Measurements from ENCODE around the gene POM121L12.

DNA sequence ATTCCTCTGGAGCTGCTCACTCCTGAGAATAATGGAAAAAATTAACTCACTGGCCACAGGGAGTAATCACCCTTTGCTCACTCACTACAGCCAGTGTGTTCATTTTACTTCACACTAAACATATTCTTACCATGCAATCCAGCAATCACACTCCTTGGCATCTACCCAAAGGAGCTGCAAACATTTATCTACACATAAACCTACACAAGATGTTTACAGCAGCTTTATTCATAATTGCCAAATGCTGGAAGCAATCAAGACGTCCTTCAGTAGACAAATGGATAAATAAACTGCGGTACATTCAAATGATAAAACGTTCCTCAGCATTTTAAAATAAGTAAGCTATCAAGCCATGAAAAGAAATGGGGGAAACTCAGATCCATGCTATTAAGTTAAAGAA is 34.2 kb upstream of the POM121L12 start:
- TF ChIP-seq EGR1 (IDR thresholded peaks at IDR 0.05), result no peak
- TF ChIP-seq YY1 (IDR thresholded peaks at IDR 0.05; ENCODE audit: low read depth), result no peak
- no peak for TF ChIP-seq RAD21 (IDR thresholded peaks at IDR 0.05; ENCODE audit: low read depth)
